CD4-positive, alpha-beta T cell treated with Interleukin-4 for 1 hour (primary cell): ENCODE data around the gene QPRT.
A peak's percentile ranks its signal among the peaks of the same experiment; 100 is the strongest.
"Not testable (repeated sequence)": the region's sequence is repeated elsewhere in the genome, so short reads cannot be mapped to it uniquely, and the experiment has no call there.

ENCODE experiments used
- DNase-seq, 2 donors: peaks; one replicate each; pipeline ENCODE4 v3.0.0-alpha.2; 2020 to 2022

Gene QPRT

GRCh38 chr16:29678691-29679267, at the start of gene QPRT:
Gene QPRT, plus strand, starts transcription at chr16:29679180. Its CDS starts 18 bp downstream, at chr16:29679198.
- DNase-seq = no peak

- not testable (repeated sequence) for DNase-seq
Measured at GRCh38 chr16:29629318-29629717, 49.7 kb upstream of the QPRT start.

GRCh38 chr16:29631658-29632057, 47.3 kb upstream of the QPRT start:
- DNase-seq = not testable (repeated sequence)

GRCh38 chr16:29635902-29636301, 43.1 kb upstream of the QPRT start:
- DNase-seq = not testable (repeated sequence)

GRCh38 chr16:29636368-29636767, 42.6 kb upstream of the QPRT start:
- DNase-seq = not testable (repeated sequence)

GRCh38 chr16:29638751-29639150, 40.2 kb upstream of the QPRT start:
- not testable (repeated sequence) for DNase-seq

GRCh38 chr16:29641561-29641960, 37.4 kb upstream of the QPRT start:
- peak in 1 of 2 donors; percentile 56 for DNase-seq

GRCh38 chr16:29643596-29643995, 35.4 kb upstream of the QPRT start:
- no peak for DNase-seq

GRCh38 chr16:29644338-29644857, 34.6 kb upstream of the QPRT start:
- no peak for DNase-seq

- DNase-seq = no peak
Measured at GRCh38 chr16:29644973-29645693, 33.8 kb upstream of the QPRT start.

- DNase-seq = peak; percentile 34 to 48
Measured at GRCh38 chr16:29645694-29646187, 33.2 kb upstream of the QPRT start.

GRCh38 chr16:29646947-29647346, 32.0 kb upstream of the QPRT start:
- no peak for DNase-seq

- no peak for DNase-seq
Measured at GRCh38 chr16:29649588-29650494, 29.1 kb upstream of the QPRT start.

- DNase-seq = no peak
Measured at GRCh38 chr16:29650771-29651170, 28.2 kb upstream of the QPRT start.

- DNase-seq = no peak
Measured at GRCh38 chr16:29651774-29652349, 27.1 kb upstream of the QPRT start.

- no peak for DNase-seq
Measured at GRCh38 chr16:29653471-29653870, 25.5 kb upstream of the QPRT start.

GRCh38 chr16:29653890-29654289, 25.1 kb upstream of the QPRT start:
- DNase-seq = not testable (repeated sequence)

GRCh38 chr16:29656688-29657523, 22.1 kb upstream of the QPRT start:
- DNase-seq = no peak

GRCh38 chr16:29658705-29659104, 20.3 kb upstream of the QPRT start:
- DNase-seq = no peak

- peak in 1 of 2 donors; percentile 11 for DNase-seq
Measured at GRCh38 chr16:29662000-29662728, 16.8 kb upstream of the QPRT start.

- peak in 1 of 2 donors; percentile 57 for DNase-seq
Measured at GRCh38 chr16:29662729-29663015, 16.3 kb upstream of the QPRT start.
